ENCODE data around the gene ZIC5.

Gene ZIC5

GRCh38 chr13:99929866-99930265, 41.7 kb downstream of the ZIC5 start:
- no peak for DNase-seq

- DNase-seq: no peak
These were observed 45.4 kb downstream of the ZIC5 start for GRCh38 chr13:99926014-99926731.

- DNase-seq: no peak
These were observed 47.5 kb downstream of the ZIC5 start for GRCh38 chr13:99923877-99924582.

- no peak for DNase-seq
These were observed 48.7 kb downstream of the ZIC5 start for GRCh38 chr13:99922631-99923404.

GRCh38 chr13:99919132-99919531, 52.4 kb downstream of the ZIC5 start:
- no peak for DNase-seq

- no peak for DNase-seq
These were observed 55.0 kb downstream of the ZIC5 start for GRCh38 chr13:99916366-99917103.

GRCh38 chr13:99913167-99913566, 58.4 kb downstream of the ZIC5 start:
- DNase-seq: no peak
